Measurements from ENCODE around the gene GRM7.

GRCh38 chr3:7760718-7761117 is 899.8 kb downstream of the GRM7 start:
- TF ChIP-seq CTCF (IDR thresholded peaks at IDR 0.05; ENCODE audit: low read depth, low read length), result no peak
- TF ChIP-seq EZH2phosphoT487 (IDR thresholded peaks at IDR 0.05; ENCODE audit: low read depth), result no peak
